NCI-H2196 treated with DMSO at 0.1 percent for 48 hours (cell line): ENCODE results near the gene STARD13.

Experiments
- DNase-seq: peaks from one replicate; lab custom pipeline; 2025; ENCODE audit not compliant: unreplicated experiment; lab: John Stamatoyannopoulos, UW

The STARD13 gene, protein sequence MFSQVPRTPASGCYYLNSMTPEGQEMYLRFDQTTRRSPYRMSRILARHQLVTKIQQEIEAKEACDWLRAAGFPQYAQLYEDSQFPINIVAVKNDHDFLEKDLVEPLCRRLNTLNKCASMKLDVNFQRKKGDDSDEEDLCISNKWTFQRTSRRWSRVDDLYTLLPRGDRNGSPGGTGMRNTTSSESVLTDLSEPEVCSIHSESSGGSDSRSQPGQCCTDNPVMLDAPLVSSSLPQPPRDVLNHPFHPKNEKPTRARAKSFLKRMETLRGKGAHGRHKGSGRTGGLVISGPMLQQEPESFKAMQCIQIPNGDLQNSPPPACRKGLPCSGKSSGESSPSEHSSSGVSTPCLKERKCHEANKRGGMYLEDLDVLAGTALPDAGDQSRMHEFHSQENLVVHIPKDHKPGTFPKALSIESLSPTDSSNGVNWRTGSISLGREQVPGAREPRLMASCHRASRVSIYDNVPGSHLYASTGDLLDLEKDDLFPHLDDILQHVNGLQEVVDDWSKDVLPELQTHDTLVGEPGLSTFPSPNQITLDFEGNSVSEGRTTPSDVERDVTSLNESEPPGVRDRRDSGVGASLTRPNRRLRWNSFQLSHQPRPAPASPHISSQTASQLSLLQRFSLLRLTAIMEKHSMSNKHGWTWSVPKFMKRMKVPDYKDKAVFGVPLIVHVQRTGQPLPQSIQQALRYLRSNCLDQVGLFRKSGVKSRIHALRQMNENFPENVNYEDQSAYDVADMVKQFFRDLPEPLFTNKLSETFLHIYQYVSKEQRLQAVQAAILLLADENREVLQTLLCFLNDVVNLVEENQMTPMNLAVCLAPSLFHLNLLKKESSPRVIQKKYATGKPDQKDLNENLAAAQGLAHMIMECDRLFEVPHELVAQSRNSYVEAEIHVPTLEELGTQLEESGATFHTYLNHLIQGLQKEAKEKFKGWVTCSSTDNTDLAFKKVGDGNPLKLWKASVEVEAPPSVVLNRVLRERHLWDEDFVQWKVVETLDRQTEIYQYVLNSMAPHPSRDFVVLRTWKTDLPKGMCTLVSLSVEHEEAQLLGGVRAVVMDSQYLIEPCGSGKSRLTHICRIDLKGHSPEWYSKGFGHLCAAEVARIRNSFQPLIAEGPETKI

DNA sequence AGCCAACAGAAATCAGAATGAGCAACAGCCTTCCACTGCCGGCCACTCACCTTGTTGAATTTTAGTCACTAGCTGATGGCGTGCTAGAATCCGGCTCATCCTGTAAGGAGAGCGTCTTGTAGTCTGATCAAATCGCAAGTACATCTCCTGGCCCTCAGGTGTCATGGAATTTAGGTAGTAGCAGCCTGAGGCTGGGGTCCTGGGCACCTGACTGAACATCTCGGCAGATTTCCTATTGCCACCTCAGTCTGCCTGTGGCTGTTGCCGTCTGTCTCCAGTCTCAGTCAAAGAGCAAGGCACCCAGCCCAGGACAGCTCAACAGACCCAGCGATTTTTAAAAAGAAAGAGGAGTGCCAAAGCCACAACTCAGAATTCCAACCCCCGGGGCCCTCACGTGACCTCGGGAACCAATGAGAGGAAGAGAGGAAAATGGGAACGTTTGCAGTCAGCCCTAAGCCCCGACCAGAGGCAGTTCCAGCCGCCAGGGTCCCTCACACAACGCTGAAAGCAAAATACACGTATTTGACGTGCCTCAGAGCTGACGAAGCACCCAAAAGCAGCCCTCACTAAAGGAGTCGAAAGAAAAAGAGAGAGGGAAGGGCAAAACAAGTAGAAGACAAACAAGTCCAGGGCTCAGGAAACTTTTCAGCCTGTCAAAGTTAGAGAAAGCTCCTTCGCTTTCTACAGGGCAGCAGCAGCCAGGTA, at the start of gene STARD13:
TSS of gene STARD13 (minus strand) at position 336 of the 705 bp plus-strand sequence. CDS start at position 219, 117 bp downstream.
- DNase-seq, result peak; percentile 20

DNA sequence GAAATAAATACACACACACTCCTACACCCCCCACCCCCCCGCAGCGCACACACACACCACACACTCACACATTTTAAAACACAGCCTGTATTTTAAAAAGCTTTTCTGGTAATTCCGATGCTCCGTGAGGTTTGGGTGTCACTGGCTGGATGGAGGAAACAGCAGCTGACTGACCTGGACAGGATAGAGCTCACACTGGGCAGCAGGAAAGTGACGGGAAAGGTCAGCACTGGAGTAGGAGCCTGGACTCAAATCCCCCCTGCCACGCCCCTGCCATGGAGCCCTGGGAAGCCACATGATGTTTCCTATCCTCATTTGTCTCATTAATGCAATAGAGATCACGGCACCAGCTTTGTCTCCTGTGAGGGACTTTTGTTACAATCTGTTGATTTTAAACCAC, 49.3 kb upstream of the STARD13 start:
- no peak for DNase-seq

DNA sequence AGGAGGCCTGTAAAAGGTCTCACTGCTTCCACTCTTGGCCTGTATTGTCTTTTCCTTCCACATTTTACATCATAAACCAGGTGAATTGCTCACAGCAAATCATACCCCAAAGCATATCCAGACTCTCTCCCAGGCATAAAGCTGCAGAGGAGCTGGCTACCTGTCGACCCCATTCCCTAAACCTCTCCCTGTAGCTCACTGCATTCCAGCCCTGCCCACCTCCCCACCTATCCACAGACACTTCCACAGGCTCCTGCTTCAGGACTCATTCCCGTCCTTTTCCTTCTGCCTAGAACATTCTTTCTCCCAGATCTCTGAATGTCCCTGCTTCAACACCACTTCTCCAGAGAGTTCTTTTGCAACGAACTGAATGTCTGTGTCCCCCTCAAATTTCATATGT, 46.4 kb upstream of the STARD13 start:
- DNase-seq, result no peak

DNA sequence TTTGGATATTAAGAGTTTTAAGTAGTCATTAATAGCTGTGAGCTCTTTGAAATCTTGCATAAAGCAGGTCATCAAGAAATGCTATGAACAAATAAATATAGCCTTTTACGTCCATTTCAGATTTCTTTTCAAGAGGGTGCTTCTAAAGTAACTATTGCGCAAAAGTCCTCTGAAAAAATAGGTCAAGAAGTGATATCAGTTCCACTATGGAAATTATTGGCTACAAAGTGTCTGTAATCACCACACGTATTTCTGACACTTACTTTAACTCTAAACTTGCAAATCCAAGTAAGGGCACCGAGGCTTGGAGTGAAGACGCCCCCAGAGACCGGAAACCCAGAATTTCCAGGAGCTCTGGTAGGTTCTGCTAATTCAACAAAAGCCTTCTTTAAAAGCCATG, 44.9 kb upstream of the STARD13 start:
- no peak for DNase-seq

DNA sequence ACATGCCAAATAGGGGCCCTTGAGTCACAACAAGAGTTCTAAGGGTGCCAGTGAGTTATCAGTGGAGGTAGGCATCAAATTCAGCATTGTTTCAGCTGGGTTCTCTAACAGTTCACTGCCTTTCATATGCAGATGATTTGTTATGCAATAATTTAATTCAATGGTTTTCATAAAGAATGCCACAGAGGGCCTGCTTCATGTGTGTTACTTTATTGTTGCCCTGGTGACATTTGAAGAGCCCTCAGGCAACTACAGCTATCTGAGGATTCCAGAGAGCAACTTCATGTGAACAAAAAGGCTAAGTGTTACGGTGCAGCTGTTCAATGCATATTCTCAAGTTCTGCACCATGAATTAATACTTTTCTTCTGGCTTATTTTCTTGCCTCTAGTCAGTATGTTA, 43.1 kb upstream of the STARD13 start:
- no peak for DNase-seq

DNA sequence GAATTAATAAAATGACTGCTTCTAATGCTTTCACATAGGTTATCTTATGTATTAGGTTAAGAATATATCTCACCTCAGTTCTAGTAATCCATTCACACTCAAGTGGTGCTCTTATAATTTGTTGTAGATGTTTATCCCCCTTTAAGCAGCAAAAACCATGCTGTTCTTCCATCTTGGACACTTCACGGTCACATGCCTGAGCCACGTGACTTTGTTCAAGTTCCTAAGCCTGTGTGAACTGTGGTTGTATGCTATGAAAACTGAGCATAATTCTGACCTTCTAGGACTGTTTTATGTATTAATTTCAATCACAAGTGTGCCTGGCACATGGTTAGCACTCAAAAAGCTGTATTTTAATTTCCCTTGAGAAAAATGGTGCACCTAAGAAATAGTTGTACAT, 41.2 kb upstream of the STARD13 start:
- DNase-seq, result no peak

DNA sequence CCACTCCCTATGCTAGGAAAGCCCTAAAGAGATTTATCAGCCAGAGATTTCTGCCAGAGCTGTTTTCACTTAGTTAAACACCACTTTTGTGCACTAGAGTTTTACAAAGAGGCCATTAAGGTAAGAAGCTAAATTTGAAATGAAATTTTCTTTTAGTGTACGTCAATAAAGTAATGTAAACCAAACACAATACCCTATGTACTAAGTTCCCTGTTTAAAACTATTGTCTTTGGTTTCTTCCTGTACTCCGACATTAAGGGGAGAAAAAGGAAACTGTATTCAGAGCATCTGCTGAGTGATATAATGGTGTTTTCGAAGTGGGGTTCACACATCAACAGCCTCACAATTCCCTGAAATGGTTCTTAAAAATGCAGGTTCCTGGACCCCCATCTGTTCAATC, 40.7 kb upstream of the STARD13 start:
- no peak for DNase-seq

DNA sequence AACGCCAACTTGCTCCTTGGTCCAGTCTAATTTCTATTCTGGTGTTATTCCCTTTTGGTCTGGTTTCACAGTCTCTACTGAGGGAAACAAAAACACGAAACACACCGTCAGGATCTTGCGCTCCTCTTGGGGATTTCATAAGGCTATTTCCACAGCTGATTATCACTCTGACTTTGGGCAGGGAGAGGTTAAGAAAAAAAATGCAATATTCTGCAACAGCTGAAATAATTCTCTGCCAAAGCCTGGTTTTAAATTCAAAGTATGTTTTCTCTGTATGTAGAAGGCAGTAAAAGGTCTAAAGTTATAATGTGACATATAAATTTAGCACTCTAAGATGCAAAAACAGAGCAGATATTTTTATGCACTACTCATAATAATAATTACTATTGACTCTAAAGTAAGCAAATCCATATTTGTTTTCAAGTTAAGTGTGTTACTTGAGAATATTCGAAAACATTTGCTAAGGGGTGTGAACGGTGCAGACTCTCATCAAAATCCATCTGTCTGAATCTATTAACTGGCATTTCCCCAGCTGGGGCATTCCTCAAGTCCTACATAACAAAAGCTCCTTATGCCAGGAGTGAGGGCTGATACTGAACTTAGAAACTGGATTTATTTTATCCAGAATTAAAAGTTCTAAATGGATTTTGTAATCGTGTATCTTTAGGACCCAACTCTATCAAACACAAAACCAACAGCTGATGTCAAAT, 38.4 kb upstream of the STARD13 start:
- DNase-seq, result no peak

DNA sequence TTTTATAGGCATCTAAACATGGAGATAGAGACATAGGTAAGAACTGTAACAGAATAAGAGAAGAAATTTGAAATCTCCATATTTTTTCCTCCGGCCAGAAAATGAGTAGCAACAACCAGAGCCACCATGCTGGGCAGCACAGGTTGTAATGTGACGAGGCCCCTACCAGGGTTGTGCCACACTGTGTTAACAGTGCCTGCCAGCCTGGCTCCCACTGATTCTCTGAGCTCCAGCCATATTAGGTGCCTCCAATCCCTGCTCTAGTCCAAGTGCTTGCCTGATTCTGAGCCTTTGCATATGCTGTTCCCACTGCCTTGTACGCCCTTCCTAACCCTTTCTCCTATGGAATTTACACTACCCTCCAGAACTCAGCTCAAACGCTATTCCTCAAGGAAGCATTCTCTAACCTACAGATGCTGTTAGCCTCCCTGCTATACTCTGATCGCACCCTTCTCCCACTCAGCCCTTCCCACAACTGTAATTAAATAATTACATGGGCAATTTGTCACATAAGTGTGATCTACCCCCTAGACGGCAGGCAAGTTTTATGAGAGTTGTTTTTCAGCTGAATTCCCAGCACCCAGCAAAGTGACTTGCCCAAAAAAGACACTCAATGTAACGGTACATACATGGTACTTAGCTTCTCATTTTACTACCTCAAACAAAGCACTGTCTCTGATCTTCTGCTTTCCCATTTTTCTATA, 37.6 kb upstream of the STARD13 start:
- DNase-seq, result no peak

DNA sequence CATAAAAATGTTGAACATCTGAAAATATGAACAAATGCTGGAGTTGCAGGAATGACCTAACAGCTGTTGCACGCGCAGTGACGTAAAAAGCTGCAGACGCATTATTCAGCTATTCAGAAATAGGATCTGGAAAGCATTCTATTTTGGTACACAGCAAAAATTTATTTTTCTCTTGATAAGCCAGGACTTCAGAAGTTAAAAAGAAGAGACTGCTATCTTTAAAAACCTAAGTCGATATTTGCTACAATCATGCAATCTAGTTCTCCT, 36.9 kb upstream of the STARD13 start:
- DNase-seq, result no peak

DNA sequence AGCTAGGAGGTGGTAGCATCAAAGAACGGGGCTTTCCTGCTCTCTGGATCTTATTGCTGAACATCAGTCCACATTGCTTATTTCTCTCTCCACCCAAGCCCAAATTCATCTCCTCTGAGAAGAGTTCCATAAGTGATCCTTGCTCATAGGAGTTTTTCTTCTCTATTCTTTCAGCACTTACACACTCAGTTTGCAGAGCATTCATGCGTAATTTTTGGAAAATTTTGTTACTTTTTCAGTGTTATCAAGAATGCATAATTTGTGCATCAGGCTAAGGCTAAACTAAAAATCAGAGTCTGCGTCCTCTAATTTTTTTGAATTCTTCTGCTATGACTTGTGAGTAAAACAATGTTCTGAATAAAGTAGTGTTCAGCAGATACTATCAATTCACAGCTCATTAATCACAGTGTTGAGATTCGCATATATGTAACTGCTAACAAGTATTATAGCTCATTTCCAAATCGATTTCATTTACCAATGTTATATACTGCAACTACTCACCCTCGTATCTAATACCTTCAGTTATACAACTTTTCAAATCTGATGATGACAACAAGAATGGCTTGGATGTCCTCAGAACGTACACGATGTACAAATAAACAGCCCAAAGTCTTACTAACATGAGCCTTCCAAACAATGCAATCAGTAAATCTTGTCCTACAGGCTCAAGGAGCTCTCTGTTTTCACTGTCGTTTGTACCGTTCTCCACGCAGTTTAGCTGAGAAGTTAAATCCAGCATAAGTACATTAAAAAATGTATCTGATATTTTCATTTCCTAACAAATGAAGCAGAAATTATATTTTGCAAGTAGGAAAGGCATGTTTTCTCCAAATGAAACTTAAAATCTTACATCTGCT, 36.4 kb upstream of the STARD13 start:
- DNase-seq, result no peak

DNA sequence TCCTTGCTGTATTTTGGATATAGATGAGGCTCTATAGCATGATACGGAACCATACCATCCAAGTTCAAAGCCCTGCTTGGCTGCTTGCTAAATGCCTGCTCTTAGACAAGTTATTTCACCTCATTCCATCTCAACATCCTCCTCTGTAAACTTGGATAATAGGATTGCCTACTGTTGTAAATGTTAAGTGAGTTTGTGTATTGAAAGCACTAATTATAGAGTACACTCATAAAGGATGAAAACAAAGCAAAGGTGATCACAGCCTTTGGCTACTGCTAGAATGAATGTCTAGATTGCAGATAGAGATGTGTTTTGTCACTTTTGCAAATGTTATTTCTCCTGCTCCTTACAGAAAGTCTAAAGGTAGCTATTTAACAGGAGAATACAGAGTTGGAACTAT, 34.3 kb upstream of the STARD13 start:
- no peak for DNase-seq

DNA sequence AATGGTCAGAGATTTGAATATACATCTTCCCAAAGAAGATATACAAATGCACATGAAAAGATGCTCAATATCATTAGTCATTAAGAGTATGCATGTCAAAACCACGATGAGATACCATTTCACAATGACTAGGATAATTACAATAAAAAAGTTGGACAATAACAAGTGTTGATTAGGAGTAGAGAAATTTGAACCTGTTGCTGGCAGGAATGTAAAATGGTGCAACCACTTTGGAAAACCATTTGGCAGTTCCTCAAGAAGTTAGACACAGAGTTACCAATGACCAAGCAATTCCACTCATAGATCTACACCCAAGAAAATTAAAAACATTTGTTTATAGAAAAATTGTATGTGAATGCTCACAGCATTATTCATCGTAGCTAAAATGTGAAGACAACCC, 33.2 kb upstream of the STARD13 start:
- no peak for DNase-seq

DNA sequence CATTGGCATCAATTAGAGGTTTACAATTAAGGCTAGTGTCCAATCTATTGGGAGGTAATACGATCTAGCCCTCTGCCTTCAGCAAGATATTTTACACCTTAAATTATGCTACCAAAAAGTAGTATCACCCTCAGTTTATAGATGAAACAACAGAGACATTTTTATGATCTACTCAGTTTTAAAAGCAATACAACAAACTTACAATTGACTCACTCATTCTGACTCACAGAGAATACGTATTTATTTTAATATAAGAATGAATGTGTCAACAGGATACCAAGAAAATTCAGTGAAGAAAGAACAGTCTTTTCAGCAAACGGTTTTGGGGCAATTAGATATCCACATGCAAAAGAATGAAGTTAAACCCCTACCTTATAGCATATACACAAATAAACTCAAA, 32.5 kb upstream of the STARD13 start:
- DNase-seq, result no peak

DNA sequence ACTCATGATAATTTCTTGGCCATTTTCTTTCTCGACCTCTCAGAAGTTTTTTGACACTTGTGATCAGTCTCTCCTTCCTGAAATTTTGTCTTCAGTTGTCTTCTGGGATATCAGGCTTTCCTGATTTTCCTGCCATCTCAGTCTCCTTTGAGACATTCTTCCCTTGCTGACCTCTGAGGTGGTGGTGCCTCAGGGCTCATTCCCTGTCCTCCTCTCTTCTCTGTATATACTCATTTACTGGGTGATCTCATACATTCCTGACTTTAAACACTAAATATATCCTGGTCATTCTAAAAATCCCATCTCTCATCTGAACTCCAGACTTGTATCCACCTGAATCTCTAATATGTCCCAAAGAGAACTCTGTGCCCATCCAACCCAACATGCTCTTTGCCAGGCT, 31.3 kb upstream of the STARD13 start:
- no peak for DNase-seq

DNA sequence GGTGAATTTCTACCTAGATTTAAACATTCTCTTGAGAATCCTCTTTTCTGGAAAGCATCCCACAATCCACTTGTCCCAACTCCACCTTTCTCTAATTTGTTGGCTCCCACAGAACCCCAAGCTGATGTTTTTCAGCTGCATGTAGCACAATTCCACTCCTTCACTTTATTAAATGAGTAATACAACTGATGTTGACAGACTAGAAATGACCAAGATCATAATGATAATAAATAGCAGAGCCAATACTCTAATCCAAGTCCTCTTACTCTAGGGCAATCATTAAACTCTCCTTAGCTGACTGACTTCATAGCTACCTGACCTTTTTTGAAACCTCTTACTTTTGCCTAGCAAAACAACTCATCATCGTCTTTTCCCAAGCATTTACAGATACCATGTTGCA, 27.9 kb upstream of the STARD13 start:
- no peak for DNase-seq

DNA sequence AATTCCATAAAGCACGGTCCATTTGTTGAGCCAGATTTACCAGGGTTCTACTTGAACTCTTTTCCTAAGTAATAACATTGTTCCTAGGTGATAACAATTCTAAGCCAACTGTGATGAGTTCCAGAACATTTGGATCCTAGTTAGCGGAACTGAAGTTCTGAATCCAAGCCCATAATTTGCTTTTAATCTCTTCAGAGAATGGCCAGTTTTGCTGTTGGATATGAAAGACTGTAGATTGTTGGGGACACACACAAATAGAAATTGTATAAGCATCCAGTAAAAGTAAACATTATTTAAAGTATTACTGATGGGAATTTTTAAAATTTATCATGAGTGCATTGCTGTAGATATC, 27.3 kb upstream of the STARD13 start:
- DNase-seq, result no peak

DNA sequence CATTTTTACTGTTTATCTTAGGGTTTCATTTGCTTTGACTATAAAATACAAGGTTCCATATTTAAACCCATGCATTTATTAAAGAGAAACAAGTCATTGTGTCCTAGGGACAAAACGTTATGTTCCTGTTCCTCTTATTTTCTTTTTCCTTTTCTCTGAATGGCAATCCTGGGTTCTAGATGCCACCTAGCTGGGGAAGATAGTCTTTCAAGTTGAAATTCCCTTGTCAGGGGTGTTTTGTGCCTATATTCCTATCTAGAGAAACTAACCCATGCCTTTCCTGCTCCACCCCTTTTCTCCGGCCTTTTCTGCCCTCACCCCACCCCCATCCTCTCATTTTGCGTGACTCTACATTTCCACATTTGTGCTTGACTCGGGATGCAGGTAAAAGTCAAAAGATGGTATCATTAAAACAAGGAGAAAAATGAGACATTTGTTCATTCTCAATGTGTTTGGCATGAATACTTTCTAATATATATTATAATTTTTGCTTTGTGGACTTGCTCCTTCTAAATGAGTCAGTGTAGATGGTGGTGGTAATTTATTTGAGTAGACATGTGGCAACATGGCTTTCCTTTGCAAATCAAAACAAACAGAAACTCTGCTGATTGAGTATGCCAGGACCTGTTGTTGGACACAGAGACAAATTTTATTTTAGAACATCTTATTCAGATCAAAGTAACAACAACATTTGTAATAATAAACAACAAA, 26.8 kb upstream of the STARD13 start:
- no peak for DNase-seq

DNA sequence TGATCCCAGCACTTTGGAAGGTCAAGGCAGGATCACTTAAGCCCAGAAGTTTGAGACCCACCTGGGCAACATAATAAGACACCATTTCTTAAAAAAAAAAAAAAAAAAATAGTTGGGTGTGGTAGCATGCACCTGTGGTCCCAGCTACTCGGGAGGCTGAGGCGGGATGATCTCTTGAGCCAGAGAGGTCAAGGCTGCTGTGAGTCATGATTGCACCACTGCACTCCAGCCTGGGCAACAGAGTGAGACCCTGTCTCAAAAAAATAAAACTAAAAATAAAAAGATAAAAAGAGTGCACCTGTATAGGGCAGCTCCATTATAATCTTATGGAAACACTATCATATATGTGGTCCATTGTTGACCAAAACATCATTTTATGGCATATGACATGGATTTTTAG, 25.5 kb upstream of the STARD13 start:
- no peak for DNase-seq
